Measurements from ENCODE around the gene LRRC59. TPM values are rescaled to one million over a fixed set of nuclear protein-coding genes. Genes with fewer than 3 reads are reported as not detected.

Gene LRRC59
- total and polyA plus RNA-seq, 2 experiments from 2014 or later = 105 to 121 TPM

- Histone ChIP-seq H3K4me1 (ENCODE audit: insufficient read depth) (peaks cover 7% of the 10 kb centered on the region), H3K9me2 (replicated peaks; ENCODE audit: insufficient read depth) (no peaks in the 10 kb centered on the region), H3K4me2 (no peak overlapping the region), H2AFZ (no peak overlapping the region), H3K9me3 (ENCODE audit: low read depth) (no peaks in the 10 kb centered on the region), H3K36me3 (replicated peaks; ENCODE audit: insufficient read depth, low read depth) (no peaks in the 10 kb centered on the region), H3K27me3 (no peaks in the 10 kb centered on the region), H4K20me1 (ENCODE audit: insufficient read depth, poor library complexity, severe bottlenecking) (no peaks in the 10 kb centered on the region), H3K27ac (no peak overlapping the region), H3K4me3 (no peak overlapping the region), H3K79me2 (no peaks in the 10 kb centered on the region)
- 83% methylated on average over 7 of the region's 7 CpGs for WGBS (ENCODE audit: low lambda C conversion rate, missing lambda C conversion rate)
- TF ChIP-seq EZH2phosphoT487 (IDR thresholded peaks at IDR 0.05; ENCODE audit: low read depth, severe bottlenecking, unreplicated experiment) (no peak), CTCF (IDR thresholded peaks at IDR 0.05; ENCODE audit: poor library complexity) (no peak), EZH2 (IDR thresholded peaks at IDR 0.05; ENCODE audit: borderline replicate concordance) (no peak)
- no peak for DNase-seq (ENCODE audit: low spot score)
These were observed 34.7 kb downstream of the LRRC59 start for GRCh38 chr17:50362661-50363060.

- 39% methylated on average over 11 of the region's 11 CpGs for WGBS (ENCODE audit: low lambda C conversion rate, missing lambda C conversion rate)
- Histone ChIP-seq H2AFZ (no peak overlapping the region), H3K9me3 (ENCODE audit: low read depth) (no peaks in the 10 kb centered on the region), H3K9me2 (replicated peaks; ENCODE audit: insufficient read depth) (no peaks in the 10 kb centered on the region), H3K27me3 (no peaks in the 10 kb centered on the region), H3K36me3 (replicated peaks; ENCODE audit: insufficient read depth, low read depth) (no peaks in the 10 kb centered on the region), H4K20me1 (ENCODE audit: insufficient read depth, poor library complexity, severe bottlenecking) (no peaks in the 10 kb centered on the region), H3K4me1 (ENCODE audit: insufficient read depth) (peaks cover 7% of the 10 kb centered on the region), H3K4me2 (no peak overlapping the region), H3K4me3 (no peak overlapping the region), H3K27ac (no peak overlapping the region), H3K79me2 (no peaks in the 10 kb centered on the region)
- peak; percentile 84 for DNase-seq (ENCODE audit: low spot score)
- TF ChIP-seq EZH2phosphoT487 (IDR thresholded peaks at IDR 0.05; ENCODE audit: low read depth, severe bottlenecking, unreplicated experiment) (no peak), CTCF (IDR thresholded peaks at IDR 0.05; ENCODE audit: poor library complexity) (peak; percentile 69)
These were observed 35.5 kb downstream of the LRRC59 start for GRCh38 chr17:50361561-50362480.

GRCh38 chr17:50360486-50361115 lies 36.7 kb downstream of the LRRC59 start:
- H4K20me1 ChIP-seq (ENCODE audit: insufficient read depth, poor library complexity, severe bottlenecking) = no peaks in the 10 kb centered on the region
- no peaks in the 10 kb centered on the region for H3K79me2 ChIP-seq
- 90% methylated on average over 11 of the region's 11 CpGs for WGBS (ENCODE audit: low lambda C conversion rate, missing lambda C conversion rate)
- no peak for TF ChIP-seq CTCF (IDR thresholded peaks at IDR 0.05; ENCODE audit: poor library complexity)
- no peak for TF ChIP-seq EZH2phosphoT487 (IDR thresholded peaks at IDR 0.05; ENCODE audit: low read depth, severe bottlenecking, unreplicated experiment)
- no peak for TF ChIP-seq EZH2 (IDR thresholded peaks at IDR 0.05; ENCODE audit: borderline replicate concordance)
- H3K27me3 ChIP-seq = no peaks in the 10 kb centered on the region
- no peak for DNase-seq (ENCODE audit: low spot score)
- no peak overlapping the region for H3K4me2 ChIP-seq
- no peaks in the 10 kb centered on the region for H3K9me3 ChIP-seq (ENCODE audit: low read depth)
- H3K9me2 ChIP-seq (replicated peaks; ENCODE audit: insufficient read depth) = no peaks in the 10 kb centered on the region
- H2AFZ ChIP-seq = no peak overlapping the region
- no peaks in the 10 kb centered on the region for H3K36me3 ChIP-seq (replicated peaks; ENCODE audit: insufficient read depth, low read depth)
- H3K4me1 ChIP-seq (ENCODE audit: insufficient read depth) = peaks cover 7% of the 10 kb centered on the region
- no peak overlapping the region for H3K27ac ChIP-seq
- no peak overlapping the region for H3K4me3 ChIP-seq
